Testis (tissue), 3 donors: ENCODE measurements around the gene FAF1. TPM values are rescaled to one million over a fixed set of nuclear protein-coding genes. Genes with fewer than 3 reads are reported as not detected.

Experiments used
- DNase-seq: peaks from one replicate; pipeline ENCODE4 v3.0.0-alpha.2; 2019
- H3K27ac ChIP-seq, 2 donors: fragments of 200-600 bp; sonication (generic); one replicate each; pipeline ENCODE4 v1.5.1; 2019
- H3K27me3 ChIP-seq: fragments of 200-600 bp; sonication (generic); one replicate; pipeline ENCODE4 v1.5.1; 2019
- H3K36me3 ChIP-seq: fragments of 200-600 bp; sonication (generic); one replicate; pipeline ENCODE4 v1.5.1; 2017; ENCODE audit warnings: low read depth; ENCODE audit errors: missing control alignments
- H3K4me1 ChIP-seq: fragments of 200-600 bp; sonication (generic); one replicate; pipeline ENCODE4 v1.5.1; 2019
- H3K4me3 ChIP-seq, 2 donors: fragments of 200-600 bp; sonication (generic); one replicate each; pipeline ENCODE4 v1.5.1; 2017 to 2019
- H3K9me3 ChIP-seq: fragments of 200-600 bp; sonication (generic); one replicate; pipeline ENCODE4 v1.5.1; 2017
- CTCF ChIP-seq, 3 experiments: fragments of 450-650 bp in 2 of 3; fragments of 200-600 bp in 1 of 3; sonication (generic) in 1 of 3; IDR thresholded peaks; one replicate each; pipeline ENCODE4 v1.5.1; 2016 to 2019; ENCODE audit warnings: antibody characterized with exemption in 3 of 3, mild to moderate bottlenecking in 2 of 3, moderate library complexity in 1 of 3
- POLR2A ChIP-seq: fragments of 450-650 bp; IDR thresholded peaks from one replicate; pipeline ENCODE4 v1.6.1; 2017; ENCODE audit warnings: antibody characterized with exemption, mild to moderate bottlenecking, moderate library complexity
- WGBS, 2 donors: methylation state at CpG; one replicate each; pipeline ENCODE4 v1.1.5; 2018; 5-methylcytosine and 5-hydroxymethylcytosine counted together
- intact Hi-C: fragments of 100-400 bp; cut with DNase I; formaldehyde crosslinking; loops from one replicate; pipeline ENCODE4 v1.15.1; 2023; ENCODE audit warnings: low total_unique reads
- polyA plus RNA-seq: library from polyadenylated mRNA; stranded (reverse); fragments of 350-450 nt; fragmentation: Illumina TruSeq; extraction: RNeasy Lipid Tissue Mini Kit (QIAGEN cat#74804); gene quantifications from one replicate; pipeline ENCODE4 v1.2.3, GENCODE V29; 2014; ENCODE audit warnings: low read depth, low replicate concordance; ENCODE audit not compliant: insufficient read depth
- total RNA-seq, 2 donors: library from RNA; depleted of rRNA; stranded (reverse); fragments of >200 nt; gene quantifications; one replicate each; pipeline ENCODE4 v1.2.3, GENCODE V29; 2016

The FAF1 gene
- total and polyA plus RNA-seq, 3 donors from 2014 or later: 46.5 to 236 (median 61.6) TPM

- TF ChIP-seq CTCF (IDR thresholded peaks at IDR 0.05) (no peak), POLR2A (no peak)
- no peaks in the 10 kb centered on the region for H3K36me3 ChIP-seq
- H3K27me3 ChIP-seq: no peaks in the 10 kb centered on the region
- H3K9me3 ChIP-seq: no peaks in the 10 kb centered on the region
- H3K4me3 ChIP-seq: no peak overlapping the region
- no peak overlapping the region for H3K27ac ChIP-seq
- no peaks in the 10 kb centered on the region for H3K4me1 ChIP-seq
- no peak for DNase-seq
- intact Hi-C loops: no loop called here
These were observed 328.9 kb downstream of the FAF1 start for GRCh38 chr1:50631161-50631560.

GRCh38 chr1:50622259-50622658, 337.8 kb downstream of the FAF1 start:
- WGBS, 2 donors: 94 to 98% methylated on average over 2 of the region's 2 CpGs
- no peak for DNase-seq

GRCh38 chr1:50620680-50621329, 339.3 kb downstream of the FAF1 start:
- no peak overlapping the region for H3K27ac ChIP-seq
- H3K9me3 ChIP-seq: no peaks in the 10 kb centered on the region
- DNase-seq: no peak
- no peak overlapping the region for H3K4me3 ChIP-seq
- intact Hi-C loops: no loop called here
- TF ChIP-seq CTCF (IDR thresholded peaks at IDR 0.05) (no peak), POLR2A (no peak)
- no peaks in the 10 kb centered on the region for H3K4me1 ChIP-seq
- 85 to 91% methylated on average over 4 to 6 of the region's 6 CpGs for WGBS, 2 donors
- no peaks in the 10 kb centered on the region for H3K27me3 ChIP-seq
- H3K36me3 ChIP-seq: no peaks in the 10 kb centered on the region

More at GRCh38 chr1:50622259-50622658, 337.8 kb downstream of the FAF1 start:
- no peak overlapping the region for H3K4me3 ChIP-seq
- no peak for TF ChIP-seq POLR2A
- H3K4me1 ChIP-seq: no peaks in the 10 kb centered on the region
- intact Hi-C loops: no loop called here
- H3K27ac ChIP-seq: no peak overlapping the region
- no peaks in the 10 kb centered on the region for H3K27me3 ChIP-seq
- no peaks in the 10 kb centered on the region for H3K36me3 ChIP-seq
- no peaks in the 10 kb centered on the region for H3K9me3 ChIP-seq

GRCh38 chr1:50615036-50615750, 344.9 kb downstream of the FAF1 start:
- H3K4me1 ChIP-seq: no peaks in the 10 kb centered on the region
- WGBS, 2 donors: 92 to 100% methylated on average over 2 of the region's 2 CpGs
- no peaks in the 10 kb centered on the region for H3K36me3 ChIP-seq
- no peak overlapping the region for H3K27ac ChIP-seq
- DNase-seq: no peak
- intact Hi-C loops: no loop called here
- no peaks in the 10 kb centered on the region for H3K9me3 ChIP-seq
- no peak overlapping the region for H3K4me3 ChIP-seq
- TF ChIP-seq POLR2A (no peak), CTCF (IDR thresholded peaks at IDR 0.05) (no peak)
- H3K27me3 ChIP-seq: no peaks in the 10 kb centered on the region

GRCh38 chr1:50611675-50612074, 348.4 kb downstream of the FAF1 start:
- H3K36me3 ChIP-seq: no peaks in the 10 kb centered on the region
- H3K27me3 ChIP-seq: no peaks in the 10 kb centered on the region
- H3K9me3 ChIP-seq: no peaks in the 10 kb centered on the region
- no peak for DNase-seq
- H3K27ac ChIP-seq: no peak overlapping the region
- intact Hi-C loops: no loop called here
- H3K4me1 ChIP-seq: no peaks in the 10 kb centered on the region
- WGBS, 2 donors: 90% methylated on average over 6 of the region's 6 CpGs
- TF ChIP-seq CTCF (IDR thresholded peaks at IDR 0.05) (no peak), POLR2A (no peak)
- no peak overlapping the region for H3K4me3 ChIP-seq
